UCSD-AML1 (cell line): ENCODE data around the gene SPPL3.
"Not testable (repeated sequence)": the region's sequence is repeated elsewhere in the genome, so short reads cannot be mapped to it uniquely, and the experiment has no call there.

ENCODE experiments used
- DNase-seq: peaks from one replicate; lab custom pipeline; 2025; ENCODE audit not compliant: unreplicated experiment; lab: John Stamatoyannopoulos, UW

Gene SPPL3

GRCh38 chr12:120921637-120922036, 17.5 kb upstream of the SPPL3 start:
- DNase-seq, result no peak

- DNase-seq, result no peak
Observed at GRCh38 chr12:120920178-120920577, 16.0 kb upstream of the SPPL3 start.

- no peak for DNase-seq
Observed at GRCh38 chr12:120917748-120918147, 13.6 kb upstream of the SPPL3 start.

GRCh38 chr12:120916561-120916960, 12.4 kb upstream of the SPPL3 start:
- DNase-seq, result no peak

GRCh38 chr12:120914794-120915193, 10.6 kb upstream of the SPPL3 start:
- no peak for DNase-seq

GRCh38 chr12:120909633-120910298, 5.6 kb upstream of the SPPL3 start:
- no peak for DNase-seq

GRCh38 chr12:120905856-120906384, 1.8 kb upstream of the SPPL3 start:
- DNase-seq, result no peak

- DNase-seq, result peak; percentile 66
Observed at GRCh38 chr12:120903412-120904196, 554 bp downstream of the SPPL3 start.

- DNase-seq, result no peak
Observed at GRCh38 chr12:120902846-120903411, 1.2 kb downstream of the SPPL3 start.

GRCh38 chr12:120901818-120902217, 2.3 kb downstream of the SPPL3 start:
- DNase-seq, result no peak

- not testable (repeated sequence) for DNase-seq
Observed at GRCh38 chr12:120901101-120901500, 3.1 kb downstream of the SPPL3 start.

GRCh38 chr12:120895532-120895931, 8.6 kb downstream of the SPPL3 start:
- DNase-seq, result no peak

GRCh38 chr12:120892265-120892664, 11.9 kb downstream of the SPPL3 start:
- no peak for DNase-seq

- DNase-seq, result no peak
Observed at GRCh38 chr12:120890963-120891362, 13.2 kb downstream of the SPPL3 start.

- no peak for DNase-seq
Observed at GRCh38 chr12:120887253-120888043, 16.7 kb downstream of the SPPL3 start.

GRCh38 chr12:120886199-120887018, 17.7 kb downstream of the SPPL3 start:
- no peak for DNase-seq

GRCh38 chr12:120885521-120885920, 18.6 kb downstream of the SPPL3 start:
- DNase-seq, result no peak

- DNase-seq, result no peak
Observed at GRCh38 chr12:120884644-120885043, 19.5 kb downstream of the SPPL3 start.

- no peak for DNase-seq
Observed at GRCh38 chr12:120882055-120882555, 22.1 kb downstream of the SPPL3 start.

GRCh38 chr12:120879718-120880300, 24.3 kb downstream of the SPPL3 start:
- DNase-seq, result no peak
